PFSK-1 (cell line): ENCODE data around the gene MCHR1.

Experiments used
- POLR2AphosphoS5 ChIP-seq: IDR thresholded peaks from 2 replicates; pipeline ENCODE4 v1.6.1; 2012; ENCODE audit warnings: low read depth, mild to moderate bottlenecking, control low read depth, low read length, moderate library complexity
- SIN3A ChIP-seq: IDR thresholded peaks from 2 replicates; pipeline ENCODE4 v1.6.1; 2012; ENCODE audit warnings: mild to moderate bottlenecking, low read length, moderate library complexity, borderline replicate concordance; ENCODE audit not compliant: insufficient read depth
- TF ChIP-seq, protein P1 (sequence below), 2 experiments: IDR thresholded peaks; 2 replicates each; pipeline versions ENCODE4 v1.6.1 to v1.8.0; 2011 to 2012; ENCODE audit warnings: low read depth in 2 of 2, low read length in 2 of 2, control low read depth in 1 of 2, inconsistent platforms in 1 of 2, mild to moderate bottlenecking in 1 of 2, moderate library complexity in 1 of 2; ENCODE audit not compliant: insufficient read depth in 1 of 2

DNA sequence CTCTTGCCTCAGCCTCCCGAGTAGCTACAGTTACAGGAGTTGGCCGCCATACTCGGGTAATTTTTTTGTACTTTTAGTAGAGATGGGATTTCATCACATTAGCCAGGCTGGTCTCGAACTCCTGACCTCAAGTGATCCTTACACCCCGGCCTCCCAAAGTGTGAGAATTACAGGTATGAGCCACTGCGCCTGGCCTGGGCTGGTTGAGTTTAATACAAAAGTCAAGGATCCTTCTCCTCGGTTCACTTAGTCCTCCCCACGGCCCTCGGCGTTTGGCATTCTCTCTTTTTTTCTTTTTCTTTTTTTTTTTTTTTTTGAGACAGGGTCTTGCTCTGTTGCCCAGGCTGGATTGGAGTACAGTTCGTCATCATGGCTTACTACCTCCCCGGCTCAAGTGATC is 33.0 kb downstream of the MCHR1 start:
- no peak for TF ChIP-seq SIN3A
- TF ChIP-seq, protein P1, sequence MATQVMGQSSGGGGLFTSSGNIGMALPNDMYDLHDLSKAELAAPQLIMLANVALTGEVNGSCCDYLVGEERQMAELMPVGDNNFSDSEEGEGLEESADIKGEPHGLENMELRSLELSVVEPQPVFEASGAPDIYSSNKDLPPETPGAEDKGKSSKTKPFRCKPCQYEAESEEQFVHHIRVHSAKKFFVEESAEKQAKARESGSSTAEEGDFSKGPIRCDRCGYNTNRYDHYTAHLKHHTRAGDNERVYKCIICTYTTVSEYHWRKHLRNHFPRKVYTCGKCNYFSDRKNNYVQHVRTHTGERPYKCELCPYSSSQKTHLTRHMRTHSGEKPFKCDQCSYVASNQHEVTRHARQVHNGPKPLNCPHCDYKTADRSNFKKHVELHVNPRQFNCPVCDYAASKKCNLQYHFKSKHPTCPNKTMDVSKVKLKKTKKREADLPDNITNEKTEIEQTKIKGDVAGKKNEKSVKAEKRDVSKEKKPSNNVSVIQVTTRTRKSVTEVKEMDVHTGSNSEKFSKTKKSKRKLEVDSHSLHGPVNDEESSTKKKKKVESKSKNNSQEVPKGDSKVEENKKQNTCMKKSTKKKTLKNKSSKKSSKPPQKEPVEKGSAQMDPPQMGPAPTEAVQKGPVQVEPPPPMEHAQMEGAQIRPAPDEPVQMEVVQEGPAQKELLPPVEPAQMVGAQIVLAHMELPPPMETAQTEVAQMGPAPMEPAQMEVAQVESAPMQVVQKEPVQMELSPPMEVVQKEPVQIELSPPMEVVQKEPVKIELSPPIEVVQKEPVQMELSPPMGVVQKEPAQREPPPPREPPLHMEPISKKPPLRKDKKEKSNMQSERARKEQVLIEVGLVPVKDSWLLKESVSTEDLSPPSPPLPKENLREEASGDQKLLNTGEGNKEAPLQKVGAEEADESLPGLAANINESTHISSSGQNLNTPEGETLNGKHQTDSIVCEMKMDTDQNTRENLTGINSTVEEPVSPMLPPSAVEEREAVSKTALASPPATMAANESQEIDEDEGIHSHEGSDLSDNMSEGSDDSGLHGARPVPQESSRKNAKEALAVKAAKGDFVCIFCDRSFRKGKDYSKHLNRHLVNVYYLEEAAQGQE (IDR thresholded peaks at IDR 0.05; ENCODE audit: insufficient read depth in 1 of 2, low read depth in 2 of 2, low read length in 2 of 2): no peak
- TF ChIP-seq POLR2AphosphoS5: no peak
